GM21619 (cell line): ENCODE results near the gene CYP24A1.

Source experiments
- ATAC-seq: cut with Tn5 transposase; IDR thresholded peaks from one replicate; pipeline ENCODE4 v1.9.1; 2021; ENCODE audit not compliant: unreplicated experiment

Gene CYP24A1

GRCh38 chr20:54173653-54174456 is at the start of gene CYP24A1:
Gene CYP24A1 (minus strand): TSS chr20:54173986. CDS start chr20:54173579, 407 bp downstream.
- ATAC-seq = no peak

DNA sequence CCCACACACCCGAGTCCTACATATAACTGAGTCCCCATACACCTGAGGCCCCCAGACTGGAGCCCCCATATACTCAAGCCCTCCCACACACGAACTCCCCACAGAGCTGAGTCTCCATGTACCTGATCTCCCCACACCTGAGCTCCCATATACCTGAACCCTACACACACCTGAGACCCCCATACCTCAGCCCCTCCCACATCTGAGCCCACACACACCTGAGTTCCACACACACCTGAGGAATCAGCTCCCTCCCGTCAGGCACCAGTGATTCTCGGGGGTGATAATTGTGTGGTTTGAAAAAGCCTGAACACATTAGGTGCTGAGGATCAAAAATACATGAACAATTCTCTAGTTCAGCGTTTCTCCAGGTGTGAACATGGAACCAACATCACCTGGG is 49.5 kb upstream of the CYP24A1 start:
- ATAC-seq = no peak

DNA sequence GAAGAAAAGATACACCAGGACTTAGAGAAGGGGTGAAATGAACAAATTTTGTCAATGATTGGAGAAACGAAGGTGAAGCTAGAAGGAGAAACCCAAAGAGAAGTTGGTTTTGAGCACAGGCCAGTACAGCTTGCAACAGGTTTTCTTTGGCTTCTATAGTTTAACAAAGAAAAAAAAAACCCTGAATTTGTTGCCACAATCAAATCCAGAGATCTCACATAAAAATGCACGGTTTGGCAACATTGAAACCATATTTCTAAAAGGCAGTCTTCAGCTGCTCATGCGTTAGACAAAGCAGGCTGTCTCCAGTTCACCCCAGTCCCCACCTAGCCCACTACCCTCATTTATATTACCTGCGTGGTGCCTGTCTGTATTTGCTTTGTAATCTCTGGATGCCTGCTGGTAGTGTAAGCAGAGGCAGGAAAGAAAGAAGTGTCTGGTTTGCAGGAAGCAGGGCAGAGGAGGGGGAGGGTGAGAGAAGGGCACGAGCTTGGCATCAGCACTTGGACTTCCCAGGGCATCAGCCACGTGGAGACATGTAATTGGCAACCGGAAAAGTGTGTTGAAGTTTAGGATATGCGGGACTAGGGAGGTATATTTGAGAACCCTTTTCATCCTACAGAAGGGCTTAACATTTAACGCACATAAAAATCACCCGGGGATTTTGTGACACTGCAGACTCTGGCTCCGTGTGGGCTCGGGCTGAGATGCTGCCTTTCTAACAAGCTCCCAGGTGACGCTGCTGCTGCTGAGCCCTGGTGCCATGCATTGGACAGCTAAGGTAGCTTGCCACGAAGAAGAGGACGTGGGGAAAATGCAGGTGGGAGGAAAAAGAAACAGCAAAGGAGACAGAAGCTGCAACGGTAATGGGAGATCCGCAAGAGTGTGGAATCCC is 48.5 kb upstream of the CYP24A1 start:
- ATAC-seq = no peak

DNA sequence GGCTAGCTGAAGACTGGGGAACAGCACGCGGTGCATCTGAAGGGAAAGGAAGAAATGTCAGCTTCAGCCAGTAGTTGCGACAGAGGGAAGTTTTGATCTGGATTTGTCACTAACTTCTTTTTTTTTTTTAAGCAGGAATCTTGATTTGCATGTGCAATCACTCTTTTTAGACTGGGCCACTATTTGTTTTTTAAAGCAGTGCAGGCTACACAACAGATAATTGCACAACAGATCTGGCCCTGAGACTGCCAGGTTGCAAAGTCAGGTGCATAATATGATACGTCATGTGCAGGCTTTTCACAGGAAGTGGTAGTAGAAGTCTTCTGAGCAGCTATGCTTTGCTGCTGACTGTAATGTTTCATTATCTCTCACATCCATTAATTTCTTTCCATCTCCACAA is 47.6 kb upstream of the CYP24A1 start:
- ATAC-seq = peak; percentile 79

DNA sequence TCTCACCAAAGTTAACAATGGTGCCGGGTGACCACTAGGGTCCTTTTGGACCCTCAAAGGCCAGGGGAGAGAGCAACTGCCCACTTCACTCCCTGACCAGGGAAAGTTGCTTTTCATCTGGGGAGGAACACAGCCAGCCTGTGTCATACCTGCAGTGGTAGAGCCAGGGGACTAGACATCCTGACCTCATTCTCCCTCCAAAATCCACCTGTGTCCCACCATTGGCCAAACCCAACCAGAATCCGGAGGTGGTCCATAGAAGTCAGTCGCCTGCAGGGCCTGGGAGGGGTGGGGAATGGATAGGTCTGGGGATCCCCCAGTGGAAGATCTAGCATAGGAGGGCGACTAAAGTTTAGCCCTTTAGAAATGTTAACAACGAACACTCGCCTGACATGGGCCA is 46.9 kb upstream of the CYP24A1 start:
- ATAC-seq = no peak

- ATAC-seq = no peak
Measured at GRCh38 chr20:54219751-54220426, 46.1 kb upstream of the CYP24A1 start.

DNA sequence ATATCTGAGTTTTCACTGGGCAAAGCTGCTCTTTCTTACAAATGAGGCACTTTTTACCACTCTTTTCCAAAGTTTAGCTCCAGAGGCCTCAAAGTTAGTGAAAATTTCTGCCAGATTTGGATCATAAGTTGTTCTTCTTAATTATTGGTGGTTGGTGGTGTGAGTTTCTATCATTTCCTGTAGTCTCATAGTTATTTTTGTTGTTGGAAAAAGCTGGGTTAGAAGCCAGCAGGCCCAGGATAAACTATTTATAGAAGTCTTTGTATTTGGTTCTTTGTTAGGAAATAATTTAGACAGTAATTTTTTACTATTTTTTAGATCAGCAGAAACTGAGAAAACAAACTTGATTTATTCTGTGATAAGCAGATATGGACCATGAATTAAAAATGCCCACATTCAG is 44.7 kb upstream of the CYP24A1 start:
- no peak for ATAC-seq

- no peak for ATAC-seq
Measured at GRCh38 chr20:54217762-54218161, 44.0 kb upstream of the CYP24A1 start.

DNA sequence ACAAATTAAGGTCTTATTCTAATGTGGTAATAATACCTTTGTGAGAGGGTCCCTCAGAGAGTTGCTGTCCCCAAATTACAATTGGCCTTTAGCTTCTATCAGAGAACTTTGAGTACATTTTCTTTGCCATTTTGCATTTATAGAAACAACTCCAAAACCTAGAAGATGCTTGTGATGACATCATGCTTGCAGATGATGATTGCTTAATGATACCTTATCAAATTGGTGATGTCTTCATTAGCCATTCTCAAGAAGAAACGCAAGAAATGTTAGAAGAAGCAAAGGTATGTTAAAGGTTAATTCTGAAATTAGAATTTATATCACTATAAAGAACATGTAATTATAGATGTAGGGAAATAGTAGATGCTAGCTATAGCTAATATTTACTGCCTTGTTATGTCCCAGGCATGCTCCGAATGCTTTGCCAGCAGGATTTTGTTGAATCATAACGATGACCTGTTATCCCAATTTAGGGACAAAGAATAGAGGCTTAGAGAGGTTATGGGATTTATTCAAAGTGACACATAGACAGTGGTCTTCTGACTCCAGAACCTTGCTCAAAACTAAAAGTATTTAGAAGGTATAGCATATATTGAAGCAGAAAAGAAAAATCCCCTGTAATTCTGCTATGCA is 41.5 kb upstream of the CYP24A1 start:
- no peak for ATAC-seq

DNA sequence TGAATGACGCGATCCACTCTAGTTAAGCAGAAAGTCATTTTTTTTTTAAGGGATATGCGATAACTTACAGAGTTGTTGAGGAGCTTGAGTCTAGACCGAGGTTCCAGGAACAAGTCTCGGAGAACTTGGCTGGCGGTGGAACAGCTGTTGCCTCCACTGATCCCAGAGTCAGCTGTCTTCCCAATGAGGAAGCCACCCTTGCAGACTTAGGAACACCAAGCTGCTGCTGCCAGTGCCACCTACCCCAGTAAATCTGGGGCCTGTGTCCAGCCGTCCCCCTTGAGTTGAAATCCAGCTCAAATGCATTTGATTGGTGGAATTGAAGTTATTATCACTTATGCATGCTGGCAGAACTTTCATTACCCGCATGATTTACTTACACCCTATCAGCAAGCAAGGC is 40.8 kb upstream of the CYP24A1 start:
- ATAC-seq = no peak

DNA sequence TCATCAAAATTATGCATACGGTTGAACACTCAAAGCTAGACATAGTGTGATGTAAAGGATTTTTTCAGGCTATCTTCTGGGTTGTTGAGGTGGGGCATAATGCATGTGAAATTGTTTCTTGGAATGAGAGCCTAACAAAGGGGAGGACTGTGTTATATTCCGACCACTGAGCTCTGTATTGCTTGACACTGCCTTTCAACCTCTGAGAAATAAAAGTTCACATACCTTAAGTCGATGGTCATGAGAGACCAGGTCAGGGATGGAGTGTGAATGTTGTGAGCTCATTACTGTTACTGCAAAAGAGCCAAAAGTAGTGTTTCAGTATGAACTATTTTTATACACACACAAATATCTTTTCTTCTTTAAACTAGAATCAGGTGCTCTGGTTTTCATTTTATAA is 39.1 kb upstream of the CYP24A1 start:
- no peak for ATAC-seq

DNA sequence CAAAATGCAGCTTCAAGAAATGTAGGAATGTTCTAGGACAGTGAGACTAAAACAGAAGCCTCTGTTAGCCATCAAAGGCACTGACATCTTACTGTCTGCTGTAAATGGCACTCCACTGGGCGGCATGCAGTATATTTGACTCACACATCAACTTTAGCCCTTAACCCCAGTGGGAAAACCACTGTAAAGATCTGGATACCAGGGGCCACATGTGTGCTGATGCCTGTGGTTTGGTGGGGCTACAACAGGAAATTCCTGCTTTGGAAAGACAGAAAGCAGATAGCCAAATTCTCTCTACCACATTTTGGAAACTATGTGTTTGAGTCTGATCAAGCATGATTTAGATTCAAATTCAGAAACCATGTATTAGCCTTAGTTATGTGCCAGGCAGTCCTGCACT is 38.4 kb upstream of the CYP24A1 start:
- no peak for ATAC-seq

- no peak for ATAC-seq
Measured at GRCh38 chr20:54209216-54209813, 35.5 kb upstream of the CYP24A1 start.

- peak; percentile 11 for ATAC-seq
Measured at GRCh38 chr20:54208548-54209176, 34.9 kb upstream of the CYP24A1 start.

DNA sequence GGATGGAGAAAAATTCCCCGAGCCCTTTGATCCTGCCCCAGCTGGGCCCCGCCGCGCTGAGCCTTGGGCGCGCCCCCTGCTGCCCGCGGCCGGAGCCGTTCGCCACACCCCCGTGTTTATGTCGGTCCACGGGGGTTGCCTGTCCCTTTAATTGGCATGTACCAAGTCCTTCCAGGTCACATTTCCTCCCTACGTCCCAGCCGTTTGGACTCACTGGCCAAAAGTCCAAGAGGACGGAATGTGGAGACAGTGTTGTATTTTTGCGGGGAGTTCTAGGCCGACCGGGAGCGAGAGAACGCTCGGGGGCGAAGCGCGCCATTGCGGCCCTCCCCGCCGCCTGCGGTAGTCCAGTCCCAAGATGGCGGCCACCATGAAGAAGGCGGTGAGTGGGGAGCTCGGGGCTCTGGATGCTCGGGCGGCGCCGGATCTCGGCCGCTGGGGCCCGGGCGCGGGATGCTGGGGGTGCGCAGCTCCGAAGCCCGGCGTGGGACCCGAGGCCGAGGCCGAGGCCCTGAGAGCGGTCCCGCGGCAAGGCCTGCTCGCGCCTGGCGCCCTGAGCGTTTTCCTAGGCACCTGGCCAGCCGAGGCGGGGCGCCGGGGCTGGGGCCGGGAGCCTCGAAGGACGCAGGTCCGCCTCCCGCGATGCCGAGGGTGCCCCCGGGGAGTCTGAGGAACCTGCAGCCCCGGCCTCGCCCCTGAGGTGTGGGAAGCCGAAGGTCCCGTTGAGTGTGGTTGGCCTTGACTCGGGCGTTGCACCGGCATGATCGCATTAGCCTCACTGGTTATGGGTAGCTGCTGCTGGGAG is 34.2 kb upstream of the CYP24A1 start, which contains the start of gene PFDN4:
Gene PFDN4, plus strand, starts transcription at position 345 of the 805 bp plus-strand sequence. Its CDS starts 14 bp downstream, at position 359.
- ATAC-seq = peak; percentile 95

DNA sequence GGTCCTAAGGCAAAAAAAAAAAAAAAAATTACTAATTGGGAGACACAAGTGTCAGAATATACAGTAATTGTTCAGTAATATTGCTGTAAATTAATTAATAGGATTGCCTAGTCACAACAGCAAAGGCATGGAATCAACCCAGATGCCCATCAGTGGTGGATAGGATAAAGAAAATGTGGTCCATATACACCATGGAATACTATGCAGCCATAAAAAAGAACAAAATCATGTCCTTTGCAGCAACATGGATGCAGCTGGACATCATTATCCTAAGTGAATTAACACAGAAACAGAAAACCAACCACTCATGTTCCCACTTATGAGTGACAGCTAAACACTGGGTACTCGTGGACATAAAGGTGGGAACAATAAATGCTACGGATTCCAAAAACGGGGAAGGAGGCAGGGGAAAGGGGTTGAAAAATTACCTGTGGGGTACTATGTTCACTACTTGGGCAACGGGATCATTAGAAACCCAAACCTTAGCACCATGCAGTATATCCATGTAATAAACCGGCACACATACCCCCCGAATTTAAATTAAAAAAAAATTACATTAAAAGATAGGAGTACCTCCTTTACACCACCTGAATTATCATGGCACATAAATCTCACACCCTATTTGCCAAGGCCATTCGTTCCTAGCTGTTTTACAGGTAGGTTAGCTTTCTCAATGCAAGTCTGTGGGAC is 33.4 kb upstream of the CYP24A1 start:
- ATAC-seq = no peak

DNA sequence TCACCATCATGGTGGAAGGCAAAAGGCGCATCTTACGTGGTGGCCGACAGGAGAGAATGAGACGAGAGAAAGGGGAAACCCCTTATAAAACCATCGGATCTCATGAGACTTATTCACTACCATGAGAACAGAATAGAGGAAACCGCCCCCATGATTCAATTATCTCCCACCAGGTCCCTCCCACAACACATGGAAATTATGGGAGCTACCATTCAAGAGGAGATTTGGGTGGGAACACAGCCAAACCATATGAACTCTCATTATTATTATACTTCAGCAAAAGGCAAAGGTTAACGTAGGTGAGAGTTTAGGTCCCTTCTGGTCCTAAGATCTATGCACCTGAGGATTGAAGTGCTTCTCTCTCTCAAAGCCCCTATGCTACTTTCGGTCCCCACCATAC is 31.7 kb upstream of the CYP24A1 start:
- ATAC-seq = no peak

GRCh38 chr20:54204481-54204880 is 30.7 kb upstream of the CYP24A1 start:
- no peak for ATAC-seq

- ATAC-seq = no peak
Measured at GRCh38 chr20:54204063-54204462, 30.3 kb upstream of the CYP24A1 start.
